ENCODE results near the gene ASPSCR1.
"Not testable (repeated sequence)": the region's sequence is repeated elsewhere in the genome, so short reads cannot be mapped to it uniquely, and the experiment has no call there.

The ASPSCR1 gene

DNA sequence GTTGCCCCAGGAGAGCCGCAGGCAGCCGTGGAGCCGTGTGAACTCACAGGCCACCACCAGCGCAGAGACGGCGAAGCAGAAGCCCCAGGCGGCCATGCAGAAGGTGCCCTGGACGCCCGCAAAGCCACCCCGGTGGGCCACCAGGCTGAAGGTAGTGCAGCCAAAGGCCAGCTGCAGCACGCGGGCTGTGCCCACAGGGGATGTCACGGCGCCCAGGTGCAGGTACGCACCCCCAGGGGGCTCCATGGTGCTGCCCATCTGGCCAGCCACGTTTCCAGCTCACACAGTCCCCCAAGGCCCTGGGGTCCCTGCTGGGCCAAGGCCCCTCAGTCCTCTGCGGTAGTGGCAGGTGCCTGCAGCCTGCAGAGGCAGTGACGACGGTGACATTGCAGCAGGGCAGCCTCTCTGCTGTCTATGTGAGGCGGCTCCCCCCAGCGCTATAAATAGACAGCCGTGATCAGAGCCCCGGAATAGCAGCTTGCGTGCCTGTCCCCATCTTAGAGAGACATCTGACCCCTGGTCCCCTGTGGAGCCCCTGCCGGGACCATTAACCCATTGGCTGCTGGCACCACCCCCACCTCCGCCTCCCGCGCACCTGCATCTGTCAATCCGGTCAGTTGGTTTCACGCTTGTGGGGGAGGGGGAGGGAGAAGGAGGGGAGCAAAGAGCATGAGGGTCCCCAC lies 35.8 kb upstream of the ASPSCR1 start:
- peak; percentile 46 for DNase-seq

DNA sequence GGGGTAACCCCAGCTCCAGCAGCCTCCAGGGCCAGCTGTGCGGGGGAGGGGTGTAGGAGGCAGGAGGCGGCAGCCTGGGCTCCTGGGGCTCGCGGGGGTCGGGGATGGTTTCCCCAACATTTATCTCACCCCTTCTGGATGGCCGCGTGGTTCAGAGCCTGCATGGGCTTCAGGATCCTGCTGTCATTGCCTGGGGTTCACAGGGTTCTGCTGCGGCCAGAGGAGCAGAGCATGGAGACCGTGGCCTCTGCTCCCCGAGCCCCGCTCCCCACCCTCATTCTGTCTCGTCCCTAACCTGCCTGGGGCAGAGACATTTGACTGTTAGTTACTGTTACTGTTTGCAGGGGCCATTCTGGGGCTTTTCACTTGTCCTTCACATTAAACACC lies 35.3 kb upstream of the ASPSCR1 start:
- DNase-seq: no peak

DNA sequence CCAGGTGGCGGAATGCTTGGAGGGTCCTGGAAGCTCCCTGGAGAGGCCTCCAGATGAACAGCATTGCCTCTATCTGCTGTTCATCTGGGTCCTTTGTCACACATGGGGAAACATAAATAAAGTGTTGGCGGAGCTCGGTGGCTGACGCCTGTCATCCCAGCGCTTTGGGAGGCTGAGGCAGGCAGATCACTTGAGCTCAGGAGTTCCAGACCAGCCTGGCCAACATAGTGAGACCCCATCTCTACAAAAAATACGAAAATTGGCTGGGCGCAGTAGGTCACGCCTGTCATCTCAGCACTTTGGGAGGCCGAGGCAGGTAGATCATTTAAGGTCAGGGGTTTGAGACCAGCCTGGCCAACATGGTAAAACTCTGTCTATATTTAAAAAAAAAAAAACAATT lies 32.6 kb upstream of the ASPSCR1 start:
- no peak for DNase-seq

DNA sequence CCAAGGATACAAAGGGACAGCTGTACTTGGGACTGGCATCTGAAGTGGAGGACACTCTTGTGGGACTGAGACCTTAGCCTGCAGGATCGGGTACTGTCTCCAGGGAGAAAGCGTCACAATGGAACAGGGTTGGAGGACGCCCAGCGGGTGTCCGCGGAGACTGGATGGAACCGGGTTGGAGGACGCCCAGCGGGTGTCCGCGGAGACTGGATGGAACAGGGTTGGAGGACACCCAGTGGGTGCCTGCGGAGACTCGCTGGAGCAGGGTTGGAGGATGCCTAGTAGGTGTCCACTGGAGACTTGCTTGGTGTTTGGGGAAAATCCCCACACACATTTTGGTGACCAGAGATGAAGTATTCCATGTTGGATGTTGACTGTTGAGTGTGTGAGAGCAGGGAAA lies 30.2 kb upstream of the ASPSCR1 start, which contains the start of gene MYADML2:
Gene MYADML2, minus strand, starts transcription at position 45 of the 400 bp plus-strand sequence. CDS start 5,492 bp downstream, outside the sequence.
- DNase-seq: no peak

DNA sequence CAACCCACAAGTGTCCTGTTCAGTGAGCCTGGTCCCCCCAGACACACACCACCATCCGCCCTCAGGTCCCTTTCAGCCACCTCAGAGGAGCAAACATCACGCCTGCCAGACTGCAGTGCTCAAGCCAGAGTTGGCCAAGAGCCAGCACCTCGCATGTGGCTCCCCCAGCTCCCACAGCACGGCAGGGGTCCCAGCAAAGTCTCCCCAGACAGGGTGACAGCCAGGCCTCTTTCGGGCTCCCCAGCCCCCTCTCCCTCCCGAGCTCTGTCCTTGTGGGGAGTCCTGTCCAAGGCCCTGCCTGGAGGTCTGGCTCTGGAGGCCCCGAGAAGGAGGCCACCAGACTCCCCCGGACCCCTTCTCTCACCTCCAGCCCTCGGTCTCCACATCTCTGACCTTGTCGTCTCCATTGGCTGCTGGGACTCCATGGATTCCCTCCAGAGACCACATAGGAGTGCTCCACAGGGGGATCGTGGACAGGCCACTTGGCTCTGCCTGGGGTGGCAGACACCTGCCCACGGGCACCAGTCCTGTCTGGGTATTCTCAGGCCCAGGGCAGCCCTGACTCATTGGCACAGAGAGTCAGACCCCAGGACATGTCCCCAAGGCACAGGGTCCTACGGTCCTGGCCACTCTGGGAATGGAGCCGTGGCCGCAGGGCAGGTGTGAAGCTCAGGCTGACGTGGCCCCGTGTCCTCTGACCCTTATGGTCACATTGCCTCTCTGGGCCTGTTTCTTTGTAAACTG lies 28.6 kb upstream of the ASPSCR1 start:
- DNase-seq: no peak

DNA sequence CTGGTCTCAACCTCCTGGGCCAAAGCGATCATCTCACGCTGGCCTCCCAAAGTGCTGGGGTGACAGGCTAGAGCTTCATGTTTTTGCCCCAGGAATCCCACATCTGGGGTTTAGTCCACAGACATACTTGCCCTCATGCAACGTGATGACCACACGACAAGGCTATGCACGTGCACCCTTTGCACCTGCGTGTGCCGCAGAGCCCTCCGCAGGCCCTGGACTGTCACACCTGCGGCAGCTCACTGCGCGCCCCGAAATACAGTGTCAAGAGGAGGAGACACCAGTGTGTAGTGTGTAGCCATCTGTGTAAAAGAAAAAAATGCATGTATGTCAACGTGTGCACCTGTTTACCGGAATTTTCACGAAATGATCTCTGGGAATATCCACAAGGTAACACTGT lies 26.9 kb upstream of the ASPSCR1 start:
- no peak for DNase-seq

DNA sequence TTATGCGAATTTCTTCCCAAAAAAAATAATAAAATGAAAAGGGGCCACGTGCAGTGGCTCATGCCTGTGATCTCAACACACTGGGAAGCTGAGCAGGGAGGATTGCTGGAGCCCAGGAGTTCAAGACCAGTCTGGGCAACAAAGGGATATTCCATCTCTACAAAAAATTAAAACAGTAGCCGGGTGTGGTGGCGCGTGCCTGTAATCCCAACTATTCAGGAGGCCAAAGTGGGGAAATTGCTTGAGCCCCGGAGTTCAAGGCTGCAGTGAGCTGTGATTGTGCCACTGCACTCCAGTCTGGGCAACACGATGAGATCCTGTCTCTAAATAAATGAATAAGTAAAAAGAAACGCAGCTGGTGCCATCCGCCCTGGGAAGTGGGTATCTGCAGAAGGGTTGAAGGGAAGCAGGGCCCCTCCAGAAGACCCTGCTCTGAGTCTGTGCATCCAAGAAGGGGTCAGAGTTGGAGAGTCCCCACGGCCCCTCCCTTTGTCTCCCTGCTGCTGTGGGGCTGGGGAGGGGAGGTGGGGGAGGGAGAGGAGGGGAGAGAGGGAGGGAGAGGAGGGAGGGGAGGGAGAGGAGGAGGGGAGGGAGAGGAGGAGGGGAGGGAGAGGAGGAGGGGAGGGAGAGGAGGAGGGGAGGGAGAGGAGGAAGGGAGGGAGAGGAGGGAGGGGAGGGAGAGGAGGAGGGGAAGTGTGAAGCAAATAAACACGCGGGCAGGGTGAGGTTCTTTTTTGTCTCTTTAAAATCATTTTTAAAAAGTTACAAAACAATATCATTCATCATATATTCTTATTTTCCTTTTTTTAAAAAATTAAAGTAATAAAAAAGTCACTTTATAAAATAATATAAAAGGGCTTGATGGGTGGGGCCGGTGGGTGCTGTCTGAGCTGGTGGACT lies 25.4 kb upstream of the ASPSCR1 start:
- DNase-seq: no peak

DNA sequence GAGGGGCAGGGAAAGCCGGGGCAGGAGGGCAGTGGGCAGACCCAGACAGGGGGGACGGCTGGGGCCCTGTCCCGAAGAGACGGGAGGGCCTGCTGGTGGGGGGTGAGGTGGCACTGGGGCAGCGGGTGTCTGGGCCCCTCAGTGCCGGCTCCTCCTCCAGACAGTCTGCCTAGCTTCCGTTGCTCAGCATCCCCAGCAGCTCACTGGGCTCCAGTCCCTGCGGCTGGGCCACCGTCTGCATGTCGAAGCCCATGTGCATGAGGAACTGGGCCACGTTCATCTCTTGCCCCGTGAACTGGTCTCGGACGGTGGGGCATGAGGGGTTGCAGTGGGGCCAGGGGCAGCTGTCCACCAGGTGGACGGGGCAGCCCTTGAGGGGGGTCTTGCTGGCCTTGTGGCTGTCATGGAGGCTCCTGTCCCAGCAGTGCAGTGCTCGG lies 24.6 kb upstream of the ASPSCR1 start:
- no peak for DNase-seq

DNA sequence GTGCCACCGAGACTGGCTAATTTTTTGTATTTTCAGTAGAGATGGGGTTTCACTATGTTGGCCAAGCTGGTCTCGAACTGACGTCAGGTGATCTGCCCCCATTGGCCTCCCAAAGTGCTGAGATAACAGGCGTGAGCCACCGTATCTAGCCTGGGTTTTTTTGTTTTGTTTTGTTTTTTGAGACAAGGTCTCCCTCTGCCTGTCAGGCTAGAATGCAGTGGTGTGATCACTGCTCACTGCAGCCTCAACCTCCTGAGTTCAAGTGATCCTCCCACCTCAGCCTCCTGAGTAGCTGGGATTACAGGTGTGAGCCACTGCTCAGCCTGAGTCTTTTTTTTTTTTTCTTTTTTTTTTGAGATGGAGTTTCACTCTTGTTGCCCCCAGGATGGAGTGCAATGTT lies 24.0 kb upstream of the ASPSCR1 start:
- DNase-seq: not testable (repeated sequence)

DNA sequence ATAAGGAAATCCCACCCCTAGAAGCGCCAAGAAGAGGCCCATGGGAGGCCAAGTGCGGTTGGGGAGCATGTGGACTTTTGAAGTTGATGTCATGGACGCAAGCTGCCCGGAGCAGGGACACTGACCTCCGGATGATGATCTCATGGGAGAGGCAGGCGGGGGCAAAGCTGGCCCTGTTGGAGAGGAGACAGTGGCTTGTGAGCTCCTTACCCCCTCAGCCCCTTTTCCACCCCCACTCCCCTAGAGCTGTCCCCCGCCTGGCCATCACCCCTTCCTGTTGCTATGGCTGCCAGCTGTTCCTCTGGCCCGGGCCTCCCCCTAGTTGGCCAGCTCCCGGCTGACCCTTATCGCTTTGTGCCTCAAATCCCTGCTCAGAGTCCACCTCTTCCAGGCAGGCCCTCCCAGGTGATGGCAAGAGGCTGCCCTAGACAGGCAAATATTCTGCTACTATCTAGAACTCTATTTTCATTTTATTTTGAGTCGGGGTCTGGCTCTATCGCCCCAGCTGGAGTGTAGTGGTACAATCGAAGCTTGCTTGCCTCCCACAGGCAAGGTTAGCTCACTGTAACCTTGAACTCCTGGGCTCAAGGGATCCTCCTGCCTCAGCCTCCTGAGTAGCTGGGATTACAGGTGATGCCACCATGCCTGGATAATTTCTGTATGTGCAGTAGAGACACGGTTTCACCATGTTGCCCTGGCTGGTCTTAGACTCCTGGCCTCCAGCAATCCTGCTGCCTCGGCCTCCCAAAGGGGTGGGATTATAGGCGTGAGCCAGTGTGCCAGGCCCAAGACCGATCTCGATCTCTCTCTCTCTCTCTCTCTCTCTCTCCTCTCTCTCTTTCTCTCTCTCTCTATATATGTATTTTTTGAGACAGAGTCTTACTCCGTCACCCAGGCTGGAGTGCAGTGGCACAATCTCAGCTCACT lies 23.0 kb upstream of the ASPSCR1 start:
- DNase-seq: no peak

DNA sequence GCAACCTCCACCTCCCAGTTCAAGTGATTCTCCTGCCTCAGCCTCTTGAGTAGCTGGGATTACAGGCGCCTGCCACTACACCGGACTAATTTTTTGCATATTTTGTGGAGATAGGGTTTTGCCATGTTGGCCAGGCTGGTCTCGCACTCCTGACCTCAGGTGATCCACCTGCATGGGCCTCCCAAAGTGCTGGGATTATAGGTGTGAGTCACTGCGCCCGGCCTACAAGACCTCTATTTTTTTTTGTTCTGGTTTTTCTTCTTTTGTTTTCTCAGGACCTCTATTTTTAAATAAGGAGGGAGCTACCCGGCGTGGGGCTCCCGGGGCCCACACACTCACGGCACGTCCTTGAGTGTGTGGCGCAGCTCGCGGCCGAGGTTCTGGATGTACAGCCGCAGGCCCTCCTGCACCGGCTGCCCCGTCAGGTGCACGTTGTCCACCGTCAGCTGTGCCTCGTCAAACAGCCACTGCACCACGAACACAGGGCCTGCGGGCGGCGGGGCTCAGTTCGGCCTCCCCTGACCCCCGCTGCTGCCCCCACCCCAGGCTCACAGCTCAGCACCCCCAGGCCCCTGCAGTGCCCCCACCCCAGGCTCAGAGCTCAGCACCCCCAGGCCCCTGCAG lies 22.3 kb upstream of the ASPSCR1 start:
- DNase-seq: no peak

DNA sequence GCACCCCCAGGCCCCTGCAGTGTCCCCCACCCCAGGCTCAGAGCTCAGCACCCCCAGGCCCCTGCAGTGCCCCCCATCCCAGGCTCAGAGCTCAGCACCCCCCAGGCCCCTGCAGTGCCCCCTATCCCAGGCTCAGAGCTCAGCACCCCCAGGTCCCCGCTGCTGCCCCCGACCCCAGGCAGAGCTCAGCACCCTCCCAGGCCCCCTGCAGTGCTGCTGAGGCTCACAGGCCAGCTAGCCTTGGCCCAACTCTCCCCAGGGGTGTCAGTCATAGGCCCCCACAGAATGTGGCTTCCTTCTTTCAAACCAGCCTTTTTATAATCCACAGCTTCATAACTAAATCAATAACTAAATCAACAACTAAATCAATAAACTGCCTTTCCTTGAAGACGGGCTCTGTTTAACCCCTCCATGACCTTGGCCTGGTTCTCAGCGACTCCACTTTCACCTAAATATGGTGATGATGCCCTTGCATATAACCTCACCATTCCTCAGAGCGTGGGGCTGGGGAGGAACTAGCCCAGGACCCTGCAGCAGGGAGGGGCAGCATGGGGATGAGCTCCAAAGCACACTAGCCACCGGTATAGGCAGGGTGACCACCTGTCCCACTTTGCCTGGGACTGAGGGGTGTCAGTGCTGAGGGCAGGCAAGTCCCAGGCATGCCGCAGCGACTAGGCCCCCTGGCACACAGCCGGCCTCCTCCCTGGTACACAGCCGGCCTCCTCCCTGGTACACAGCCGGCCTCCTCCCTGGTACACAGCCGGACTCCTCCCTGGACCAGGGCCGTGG lies 21.5 kb upstream of the ASPSCR1 start:
- DNase-seq: no peak

DNA sequence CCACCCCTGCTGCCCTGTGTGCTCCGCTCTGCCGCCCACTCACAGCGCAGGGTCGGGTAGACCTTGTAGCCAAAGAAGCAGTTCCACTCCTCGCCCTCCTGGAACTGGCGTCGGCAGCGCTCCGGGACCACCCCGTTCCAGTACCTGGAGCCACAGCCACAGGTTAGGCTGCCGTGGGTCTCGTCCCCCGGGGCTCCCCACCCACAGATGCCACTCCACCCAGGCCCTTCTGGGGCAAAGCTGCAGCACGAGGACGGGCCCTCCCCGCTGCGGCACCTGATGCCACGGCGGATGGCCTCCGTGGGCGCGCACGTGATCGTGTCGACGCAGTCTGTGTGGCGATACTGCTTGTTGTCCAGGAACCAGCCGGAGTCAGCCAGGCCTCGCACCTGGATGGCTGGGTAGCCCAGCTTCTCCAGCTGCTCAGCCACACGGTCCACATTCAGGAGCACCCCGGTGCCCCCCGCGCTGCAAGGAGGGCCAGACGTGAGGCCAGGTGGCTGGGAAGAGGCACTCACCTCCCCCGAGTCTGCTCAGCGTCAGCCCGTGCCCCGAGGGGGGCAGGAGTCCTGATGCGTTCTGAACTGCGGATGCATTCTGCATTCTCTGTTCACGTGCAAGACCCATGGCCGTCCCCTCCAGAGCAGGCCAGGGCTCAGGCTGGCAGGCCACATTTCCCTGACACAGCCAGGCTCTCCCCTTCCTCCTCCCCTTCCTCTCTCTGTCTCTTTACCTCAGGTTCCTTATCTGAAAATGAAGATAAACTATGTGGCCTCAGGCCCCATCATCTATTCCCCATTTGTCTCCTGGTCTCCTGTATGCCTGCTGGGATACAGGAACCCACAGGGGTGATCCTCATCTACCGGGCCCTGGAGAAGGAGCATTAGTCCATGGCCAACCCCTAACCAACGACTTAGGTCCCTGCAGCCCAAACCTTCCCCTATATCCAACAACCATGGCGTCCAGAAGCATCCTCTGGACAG lies 20.5 kb upstream of the ASPSCR1 start:
- no peak for DNase-seq

DNA sequence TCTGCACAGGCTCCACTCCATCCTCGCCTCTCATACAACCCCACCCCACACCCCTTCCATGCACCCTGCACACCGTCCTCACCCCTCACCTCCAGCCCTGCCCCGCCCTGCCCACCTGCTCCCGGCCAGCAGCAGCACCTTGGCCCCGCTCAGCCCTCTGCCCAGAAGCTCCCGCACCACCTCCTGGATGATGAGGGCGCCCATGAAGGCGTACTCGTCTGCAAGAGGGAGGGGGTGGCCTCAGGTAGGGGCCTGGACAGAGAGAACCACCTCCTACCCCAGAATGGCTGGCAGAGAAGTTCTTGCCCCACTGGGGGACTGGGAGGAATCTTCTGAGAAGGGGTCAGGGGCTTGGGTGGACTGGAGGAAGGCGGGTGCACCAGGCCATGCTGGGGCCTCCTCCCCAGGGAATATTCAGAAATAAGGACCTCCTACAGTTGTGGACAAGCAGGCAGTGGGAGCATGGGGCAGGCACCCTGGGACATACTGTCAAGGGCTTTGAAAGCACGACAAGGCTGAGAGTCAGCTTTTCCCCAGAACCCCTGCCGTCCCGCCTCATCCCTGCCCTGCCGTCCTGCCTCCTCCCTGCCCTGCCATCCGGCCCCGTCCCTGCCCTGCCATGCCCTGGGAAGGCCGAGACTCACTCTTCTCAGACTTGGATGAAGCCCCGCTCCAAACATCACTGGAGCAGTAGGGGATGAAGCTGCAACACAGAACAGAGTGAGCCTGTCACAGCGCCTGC lies 19.6 kb upstream of the ASPSCR1 start:
- DNase-seq: no peak

DNA sequence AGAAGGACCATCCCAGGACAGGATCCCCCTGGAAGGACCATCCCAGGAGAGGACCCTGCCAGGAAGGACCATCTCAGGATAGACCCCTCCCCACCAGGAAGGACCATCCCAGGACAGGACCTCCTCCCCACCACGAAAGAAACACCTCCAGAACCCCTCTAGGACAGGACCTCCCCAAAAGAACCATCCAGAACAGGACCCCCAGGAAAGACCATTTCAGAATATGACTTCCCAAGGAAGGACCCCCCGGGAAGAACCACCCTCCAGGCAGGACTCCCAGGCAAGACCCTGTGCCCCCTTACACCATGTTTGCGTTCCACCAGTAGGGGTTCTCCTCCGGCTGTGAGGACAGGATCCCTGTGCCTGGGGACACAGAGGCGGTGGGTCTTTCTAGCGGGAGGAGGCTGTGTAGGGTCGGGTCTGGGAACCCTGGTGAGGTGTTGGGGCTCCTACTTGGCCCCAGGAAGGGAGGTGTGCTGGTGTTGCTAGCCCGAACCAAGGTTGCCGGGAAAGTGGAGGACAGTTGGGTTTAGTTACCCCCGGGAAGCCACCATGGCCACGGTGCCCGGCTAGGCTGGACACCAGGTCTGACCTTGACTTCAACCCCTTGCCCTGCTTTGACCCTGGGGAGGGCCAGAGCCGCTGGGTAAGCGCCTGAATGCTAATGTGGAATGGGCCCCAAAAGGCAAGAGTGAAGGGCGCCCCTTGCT lies 18.6 kb upstream of the ASPSCR1 start:
- no peak for DNase-seq

DNA sequence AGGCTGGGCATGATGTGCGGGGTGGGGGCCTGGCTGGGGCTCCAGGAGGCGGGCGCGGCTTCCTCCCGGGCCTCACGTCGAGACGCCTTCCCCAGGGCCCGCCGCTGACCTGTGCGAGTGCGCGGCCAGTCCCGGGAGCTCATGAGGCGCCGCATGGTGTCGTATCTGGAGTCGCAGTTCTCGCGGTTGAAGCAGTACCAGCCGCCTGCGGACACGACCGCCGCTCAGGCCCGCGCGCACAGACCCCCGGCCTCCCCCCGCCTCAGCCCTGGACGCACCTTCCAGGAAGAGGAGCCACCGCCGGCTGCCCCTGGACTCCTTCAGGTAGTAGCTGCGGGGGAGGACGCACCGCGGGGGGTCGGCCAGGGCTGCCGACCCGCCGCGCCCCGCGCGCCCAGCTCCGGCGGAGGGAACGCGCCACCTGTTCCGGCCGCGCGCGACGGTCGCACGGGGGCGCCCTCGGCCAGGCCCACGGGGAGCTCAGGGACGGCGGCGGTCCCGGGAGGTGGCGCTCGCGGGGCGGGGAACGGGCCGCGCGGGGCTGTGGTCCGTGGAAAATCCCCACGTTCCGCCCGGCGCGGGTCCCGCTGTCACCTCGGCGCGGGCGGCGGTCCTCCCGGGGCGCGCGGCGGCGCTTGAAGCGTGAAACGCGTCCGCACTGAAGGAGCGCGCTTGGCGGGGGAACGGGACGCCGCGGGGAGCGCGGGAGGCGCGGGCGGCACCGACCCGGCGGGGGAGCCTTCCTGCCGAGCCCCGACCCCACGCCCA lies 17.9 kb upstream of the ASPSCR1 start:
- DNase-seq: no peak
